Measurements from ENCODE around the gene PIK3R4. TPM values are rescaled to one million over a fixed set of nuclear protein-coding genes. Genes with fewer than 3 reads are reported as not detected.
A peak's percentile ranks its signal among the peaks of the same experiment; 100 is the strongest.

PIK3R4 gene
- total RNA-seq, 1 experiment from 2014 or later: 31.9 TPM

DNA sequence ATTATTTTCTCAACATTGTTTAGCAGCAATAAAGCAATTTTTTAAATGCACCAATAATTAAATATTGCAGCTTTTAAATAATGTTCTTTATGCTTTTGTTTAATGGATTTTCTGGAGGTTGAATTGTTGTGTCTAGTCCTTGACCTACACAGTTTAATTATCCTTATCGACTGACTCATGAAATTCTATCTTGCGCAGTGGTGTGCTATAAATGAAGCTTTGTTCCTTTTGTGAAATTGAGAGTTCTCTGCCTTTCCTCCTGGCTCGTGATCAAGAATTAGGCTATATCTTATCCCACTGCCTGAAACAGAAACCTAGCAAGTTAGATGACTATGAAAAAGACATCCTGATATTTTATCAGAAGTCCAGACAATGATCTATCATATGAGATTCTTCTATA is 37.0 kb upstream of the PIK3R4 start:
- TF ChIP-seq EZH2 (IDR thresholded peaks at IDR 0.05; ENCODE audit: borderline replicate concordance, low read depth, low read length, poor library complexity, severe bottlenecking): no peak
- TF ChIP-seq CTCF (conservative IDR thresholded peaks at IDR 0.05; ENCODE audit: low read depth, low read length): no peak
- H3K4me3 ChIP-seq (ENCODE audit: low read depth, low read length, poor library complexity, severe bottlenecking): no peak overlapping the region
- no peaks in the 10 kb centered on the region for H3K27me3 ChIP-seq (replicated peaks; ENCODE audit: insufficient read depth, low read depth, low read length, poor library complexity)
- intact Hi-C loops (cut with micrococcal nuclease; ENCODE audit: unreplicated experiment): no loop called here
- no peak overlapping the region for H3K27ac ChIP-seq (ENCODE audit: low read depth, low read length, poor library complexity, severe bottlenecking)
- H3K36me3 ChIP-seq (ENCODE audit: insufficient read depth, low read length, poor library complexity, severe bottlenecking): no peaks in the 10 kb centered on the region
- peak; percentile 53 for DNase-seq (ENCODE audit: low spot score)
- no TSS peak for BruUV-seq (replicated peaks)
- peaks cover 11% of the 10 kb centered on the region for H3K4me1 ChIP-seq (ENCODE audit: insufficient read depth, low read length, poor library complexity, severe bottlenecking)
- H3K9me3 ChIP-seq (ENCODE audit: low read depth, low read length, poor library complexity, severe bottlenecking): no peaks in the 10 kb centered on the region
- ChIA-PET POLR2A (ENCODE audit: low non-redundant PET) (no interaction called here), CTCF (no interaction called here)

DNA sequence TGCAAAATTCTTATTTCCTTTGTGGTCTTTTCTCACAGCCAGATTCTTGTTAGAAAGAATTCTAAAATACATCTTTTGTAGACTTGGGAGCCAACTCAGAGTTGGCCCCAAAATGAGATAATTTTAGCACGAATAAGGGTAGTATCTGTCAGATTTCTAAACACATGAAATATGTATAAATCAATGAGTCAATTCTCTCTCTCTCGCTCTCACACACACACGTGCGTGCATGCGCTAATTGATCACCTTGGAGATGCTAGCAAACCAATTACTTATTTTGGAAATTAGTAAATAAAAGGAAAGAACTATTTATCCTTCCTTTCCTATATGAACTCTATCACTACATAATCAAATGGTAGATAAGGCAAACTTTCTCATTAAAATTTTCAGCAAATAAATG is 32.9 kb upstream of the PIK3R4 start:
- no peaks in the 10 kb centered on the region for H3K27me3 ChIP-seq (replicated peaks; ENCODE audit: insufficient read depth, low read depth, low read length, poor library complexity)
- no peak overlapping the region for H3K27ac ChIP-seq (ENCODE audit: low read depth, low read length, poor library complexity, severe bottlenecking)
- TF ChIP-seq EZH2 (IDR thresholded peaks at IDR 0.05; ENCODE audit: borderline replicate concordance, low read depth, low read length, poor library complexity, severe bottlenecking) (no peak), CTCF (conservative IDR thresholded peaks at IDR 0.05; ENCODE audit: low read depth, low read length) (no peak)
- POLR2A ChIA-PET (ENCODE audit: low non-redundant PET): no interaction called here
- no peak overlapping the region for H3K4me3 ChIP-seq (ENCODE audit: low read depth, low read length, poor library complexity, severe bottlenecking)
- no peak for DNase-seq (ENCODE audit: low spot score)
- no peaks in the 10 kb centered on the region for H3K9me3 ChIP-seq (ENCODE audit: low read depth, low read length, poor library complexity, severe bottlenecking)
- BruUV-seq (replicated peaks): no TSS peak
- peaks cover 11% of the 10 kb centered on the region for H3K4me1 ChIP-seq (ENCODE audit: insufficient read depth, low read length, poor library complexity, severe bottlenecking)
- no peaks in the 10 kb centered on the region for H3K36me3 ChIP-seq (ENCODE audit: insufficient read depth, low read length, poor library complexity, severe bottlenecking)
- intact Hi-C loops (cut with micrococcal nuclease; ENCODE audit: unreplicated experiment): no loop called here
- CTCF ChIA-PET: no interaction called here

- no peak overlapping the region for H3K4me3 ChIP-seq (ENCODE audit: low read depth, low read length, poor library complexity, severe bottlenecking)
- no peaks in the 10 kb centered on the region for H3K27me3 ChIP-seq (replicated peaks; ENCODE audit: insufficient read depth, low read depth, low read length, poor library complexity)
- no peaks in the 10 kb centered on the region for H3K36me3 ChIP-seq (ENCODE audit: insufficient read depth, low read length, poor library complexity, severe bottlenecking)
- H3K27ac ChIP-seq (ENCODE audit: low read depth, low read length, poor library complexity, severe bottlenecking): no peak overlapping the region
- BruUV-seq (replicated peaks): no TSS peak
- DNase-seq (ENCODE audit: low spot score): no peak
- intact Hi-C loops (cut with micrococcal nuclease; ENCODE audit: unreplicated experiment): no loop called here
- TF ChIP-seq CTCF (conservative IDR thresholded peaks at IDR 0.05; ENCODE audit: low read depth, low read length): no peak
- ChIA-PET CTCF (no interaction called here), POLR2A (ENCODE audit: low non-redundant PET) (no interaction called here)
- no peaks in the 10 kb centered on the region for H3K9me3 ChIP-seq (ENCODE audit: low read depth, low read length, poor library complexity, severe bottlenecking)
- peaks cover 9% of the 10 kb centered on the region for H3K4me1 ChIP-seq (ENCODE audit: insufficient read depth, low read length, poor library complexity, severe bottlenecking)
Observed at GRCh38 chr3:130779031-130779430, 32.4 kb upstream of the PIK3R4 start.
